ENCODE results near the gene PRPS1.
A peak's percentile ranks its signal among the peaks of the same experiment; 100 is the strongest.
"Not testable (repeated sequence)": the region's sequence is repeated elsewhere in the genome, so short reads cannot be mapped to it uniquely, and the experiment has no call there.

Gene PRPS1

DNA sequence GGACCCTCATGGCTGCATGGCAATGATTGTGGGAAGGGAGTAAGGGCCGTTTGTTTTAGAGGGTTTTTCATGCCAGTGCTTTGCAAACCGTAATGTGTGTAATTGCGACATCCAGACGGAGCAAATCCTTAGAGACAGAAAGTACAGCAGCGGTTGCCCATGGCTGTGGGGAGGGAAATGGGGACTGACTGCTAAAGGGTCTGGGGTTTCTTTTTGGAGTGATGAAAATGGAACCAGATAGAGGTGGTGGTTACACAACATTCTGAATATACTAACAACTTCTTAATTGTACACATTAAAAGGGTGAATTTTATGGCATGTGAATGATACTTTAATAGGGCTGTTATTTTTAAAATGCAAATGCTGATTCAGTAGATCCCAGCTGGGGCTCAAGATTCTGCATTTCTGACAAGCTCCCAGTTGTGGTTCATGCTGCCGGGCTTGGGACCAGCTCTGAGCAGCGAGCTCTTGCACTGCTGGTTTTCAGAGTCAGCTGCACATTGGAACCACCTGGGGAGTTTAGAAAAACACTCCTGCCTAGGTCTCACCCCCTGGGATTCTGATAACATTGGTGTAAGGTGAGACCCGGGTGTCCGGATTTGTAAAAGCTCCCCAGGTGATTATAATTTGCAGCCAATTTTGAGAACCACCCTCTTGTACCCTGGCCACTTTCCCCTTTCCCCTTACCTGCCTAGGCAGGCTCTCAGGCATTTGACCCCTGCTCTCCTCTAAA lies 47.7 kb downstream of the PRPS1 start:
- peak; percentile 75 for DNase-seq

DNA sequence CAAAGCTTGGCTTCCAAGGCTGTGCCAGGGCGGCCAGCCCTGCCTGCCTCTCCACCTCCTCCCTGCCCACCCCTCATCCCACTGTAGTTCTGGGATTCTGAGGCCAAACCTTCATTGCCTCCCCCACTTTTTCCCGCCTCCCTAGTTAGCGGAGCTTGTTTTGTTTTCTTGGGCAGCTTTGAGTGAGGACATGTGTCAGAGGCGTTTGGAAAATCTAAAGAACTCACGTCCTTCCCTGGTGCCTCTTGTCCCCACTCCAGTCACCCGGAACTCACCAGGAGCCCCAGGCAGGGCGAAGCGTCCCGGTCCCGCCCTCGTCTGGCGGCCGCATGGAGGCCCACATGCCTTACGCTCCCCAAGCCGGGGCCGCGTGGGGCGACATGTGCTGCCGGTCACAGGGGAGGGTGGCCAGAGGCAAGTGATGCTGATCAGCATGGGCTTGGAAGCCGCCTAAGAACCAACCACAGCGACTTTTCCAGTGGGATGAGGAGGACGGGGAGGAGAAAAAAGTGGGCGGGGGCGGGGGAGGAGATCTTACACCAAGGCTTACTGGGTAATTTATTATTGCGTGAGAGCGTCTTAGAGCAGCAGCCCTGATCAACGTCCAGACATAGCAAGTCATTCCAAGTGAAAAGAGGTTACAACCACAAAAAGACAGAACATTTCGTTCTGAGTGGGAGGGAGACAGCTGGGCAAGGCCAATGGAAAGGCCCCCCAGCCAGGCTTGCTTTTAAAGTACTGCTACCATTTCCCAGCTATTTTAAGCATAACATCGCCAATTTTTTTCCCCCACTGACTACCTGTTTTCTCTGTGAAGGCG lies 48.5 kb downstream of the PRPS1 start:
- peak; percentile 95 for DNase-seq

DNA sequence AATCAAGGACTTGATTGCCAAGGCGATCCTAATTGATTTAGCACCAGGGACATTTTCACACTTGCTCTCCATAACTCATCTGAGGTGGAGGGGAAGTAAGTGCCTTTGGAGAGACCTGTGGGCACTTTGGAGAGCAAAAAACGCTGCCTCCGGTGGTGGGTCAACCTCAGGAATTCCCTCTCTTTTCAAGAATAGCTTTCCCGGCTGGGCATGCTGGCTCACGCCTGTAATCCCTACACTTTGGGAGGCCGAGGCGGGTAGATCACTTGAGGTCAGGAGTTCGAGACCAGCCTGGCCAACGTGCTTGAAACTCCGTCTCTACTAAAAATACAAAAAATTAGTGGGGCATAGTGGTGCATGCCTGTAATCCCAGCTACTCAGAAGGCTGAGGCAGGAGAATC lies 49.2 kb downstream of the PRPS1 start:
- DNase-seq = peak; percentile 30

DNA sequence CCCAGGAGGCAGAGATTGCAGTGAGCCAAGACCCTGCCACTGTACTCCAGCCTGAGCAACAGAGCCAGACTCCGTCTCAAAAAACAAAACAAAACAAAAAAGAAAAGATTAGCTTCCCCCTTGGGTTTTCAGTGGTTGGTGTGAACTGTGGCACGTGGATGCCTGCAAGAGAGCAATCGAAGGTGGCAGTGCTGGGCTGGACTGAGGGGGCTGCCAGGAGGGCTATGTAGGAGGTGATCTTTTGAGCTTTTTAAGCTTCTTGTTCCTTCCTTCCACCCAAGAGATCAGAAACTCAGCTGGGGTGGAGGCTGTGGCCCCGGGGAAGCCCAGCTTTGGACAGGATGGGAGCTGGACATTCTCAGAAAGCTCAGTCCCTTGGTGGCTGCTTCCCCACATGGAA lies 49.6 kb downstream of the PRPS1 start:
- DNase-seq = no peak

DNA sequence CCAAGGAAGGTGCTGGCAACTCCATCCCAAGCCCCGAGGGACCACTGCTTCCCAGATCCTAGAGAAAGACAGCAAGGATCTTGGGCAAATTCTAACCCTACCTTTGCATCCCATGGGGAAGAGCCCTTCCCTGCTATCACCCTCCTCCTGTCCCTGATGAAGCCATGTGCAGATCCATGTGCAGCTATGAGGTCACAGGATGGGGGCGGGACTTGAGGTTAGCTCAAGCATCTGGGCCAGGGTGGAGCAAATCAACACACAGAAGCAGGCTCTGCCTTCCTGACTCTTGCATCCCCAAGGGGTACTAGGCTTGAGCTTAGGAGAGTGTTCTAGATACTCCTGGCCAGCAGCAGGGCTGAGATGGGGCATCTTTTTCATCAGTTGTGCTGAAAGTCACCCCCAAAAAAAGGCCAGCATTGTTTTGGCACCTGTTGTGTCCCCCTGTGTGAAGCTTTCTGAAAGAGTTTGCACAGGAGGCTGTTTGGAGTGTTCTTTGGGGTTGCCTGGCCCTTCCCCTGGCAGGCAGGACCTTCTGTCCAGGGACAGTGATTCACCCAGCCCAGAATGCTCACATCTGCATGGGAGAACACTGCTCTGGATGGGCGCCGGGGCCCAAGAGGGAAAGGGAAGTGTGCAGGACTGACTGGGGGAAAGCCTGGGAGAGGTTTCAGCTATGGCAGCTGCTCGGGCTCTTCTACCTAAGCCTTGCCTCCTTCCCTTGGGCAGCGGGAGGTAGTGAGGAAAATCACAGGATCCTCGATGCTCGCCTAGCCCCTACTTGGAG lies 50.8 kb downstream of the PRPS1 start:
- peak; percentile 91 for DNase-seq

DNA sequence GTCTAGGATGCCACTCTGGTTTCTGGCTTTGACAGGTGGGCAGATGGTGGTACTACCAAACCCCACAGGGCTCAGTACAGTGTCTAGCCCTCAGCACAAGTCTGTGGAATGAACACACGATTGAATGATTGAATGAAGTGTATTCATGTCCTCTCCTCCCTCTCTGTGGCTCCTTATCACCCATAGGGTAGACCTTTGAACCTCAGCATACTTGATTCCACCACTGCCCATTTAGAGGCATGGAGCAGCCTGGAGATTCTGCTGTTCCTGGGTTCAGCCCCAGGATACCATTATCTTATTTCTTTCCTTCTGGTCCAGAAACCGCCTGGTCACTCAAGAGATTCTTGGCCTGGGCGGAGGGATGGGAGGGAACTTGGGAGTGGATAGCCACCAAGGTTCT lies 53.9 kb downstream of the PRPS1 start:
- DNase-seq = no peak

DNA sequence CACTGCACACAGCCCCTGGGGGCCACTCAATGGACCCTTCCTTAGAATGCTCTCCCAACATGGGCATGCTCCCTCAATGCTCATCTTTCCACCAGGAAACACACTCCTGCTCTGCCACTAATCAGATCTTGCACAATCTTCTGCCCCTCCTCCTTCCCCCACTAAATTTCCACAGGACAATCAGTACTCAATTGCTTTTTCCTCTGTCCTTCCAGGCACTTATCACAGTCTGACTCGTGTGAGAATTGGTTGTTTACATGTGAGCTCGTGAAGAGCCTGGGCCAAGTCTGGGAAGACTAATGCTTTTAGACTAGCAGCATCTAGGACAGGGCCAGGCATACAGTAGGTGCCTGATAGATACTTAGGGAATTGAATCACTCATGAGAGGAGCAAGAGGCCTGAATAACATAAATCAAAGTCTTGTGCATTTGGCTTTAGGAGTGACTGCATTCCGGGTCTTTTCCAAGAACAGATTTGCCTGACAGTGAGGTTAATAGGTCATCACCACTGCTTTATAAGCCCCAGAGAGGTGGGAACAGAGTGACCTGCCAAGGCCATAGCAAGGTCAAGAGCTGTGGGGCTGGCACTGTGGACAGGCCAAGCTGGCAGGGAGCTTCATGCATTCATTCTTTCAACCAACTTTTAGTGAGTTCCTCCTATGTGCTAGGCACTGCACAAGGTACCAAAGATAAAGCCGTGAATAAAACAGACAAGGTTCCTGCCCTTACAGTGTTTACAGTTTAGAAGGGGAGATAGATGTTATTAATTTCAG lies 55.0 kb downstream of the PRPS1 start:
- DNase-seq = no peak

DNA sequence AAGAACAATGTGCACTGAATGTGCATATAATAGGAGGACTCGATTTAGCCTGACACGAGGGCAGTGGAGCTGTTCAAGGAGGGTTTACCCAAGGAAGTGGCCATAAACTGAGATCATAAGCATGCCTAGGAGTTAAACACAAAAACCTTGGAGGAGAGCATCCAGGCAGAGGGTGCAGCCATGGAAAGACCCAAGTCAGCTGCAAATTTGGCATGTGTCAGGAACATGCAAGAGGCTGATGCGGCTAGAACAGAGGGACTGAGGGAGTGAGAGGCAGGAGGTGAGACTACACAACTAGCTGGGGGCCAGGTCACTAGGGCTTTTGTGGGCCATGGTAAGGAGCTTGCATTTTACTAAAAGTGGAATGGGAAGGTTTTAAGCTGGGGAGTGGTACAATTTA lies 55.6 kb downstream of the PRPS1 start:
- DNase-seq = no peak

DNA sequence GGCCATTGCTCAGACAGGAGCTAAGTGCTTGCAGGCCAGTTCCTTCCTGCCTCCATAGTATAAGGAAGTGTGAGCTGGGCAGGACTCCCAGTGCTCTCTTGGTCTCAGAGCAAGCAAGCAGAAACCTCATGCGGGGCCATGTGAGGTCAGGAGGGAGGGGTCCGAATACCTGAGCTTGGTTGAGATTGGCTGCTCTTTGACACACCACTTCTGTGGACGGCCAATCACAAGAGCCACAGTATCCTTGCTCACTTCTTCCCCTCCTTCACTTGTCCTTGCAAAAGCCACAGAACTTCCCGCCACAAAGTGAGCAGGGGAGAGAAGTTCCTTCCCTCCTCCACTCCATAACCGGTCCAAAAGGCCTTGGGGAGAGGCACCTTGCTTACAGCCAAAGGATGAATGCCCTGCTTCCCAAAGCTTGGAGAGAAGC lies 56.7 kb downstream of the PRPS1 start:
- DNase-seq = peak; percentile 93

DNA sequence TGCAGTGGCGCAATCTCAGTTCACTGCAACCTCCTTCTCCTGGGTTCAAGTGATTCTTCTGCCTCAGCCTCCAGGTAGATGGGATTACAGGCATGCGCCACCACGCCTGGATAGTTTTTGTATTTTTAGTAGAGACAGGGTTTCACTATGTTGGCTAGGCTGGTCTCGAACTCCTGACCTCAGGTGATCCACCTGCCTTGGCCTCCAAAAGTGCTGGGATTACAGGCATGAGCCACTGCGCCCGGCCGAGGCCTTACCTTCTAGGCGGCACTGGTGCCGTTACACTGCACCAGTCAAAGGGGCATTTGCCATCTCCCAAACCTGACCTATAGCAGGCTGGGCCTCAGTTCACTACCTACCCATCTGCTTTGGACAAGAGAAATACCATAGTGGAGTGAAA lies 57.3 kb downstream of the PRPS1 start:
- not testable (repeated sequence) for DNase-seq

DNA sequence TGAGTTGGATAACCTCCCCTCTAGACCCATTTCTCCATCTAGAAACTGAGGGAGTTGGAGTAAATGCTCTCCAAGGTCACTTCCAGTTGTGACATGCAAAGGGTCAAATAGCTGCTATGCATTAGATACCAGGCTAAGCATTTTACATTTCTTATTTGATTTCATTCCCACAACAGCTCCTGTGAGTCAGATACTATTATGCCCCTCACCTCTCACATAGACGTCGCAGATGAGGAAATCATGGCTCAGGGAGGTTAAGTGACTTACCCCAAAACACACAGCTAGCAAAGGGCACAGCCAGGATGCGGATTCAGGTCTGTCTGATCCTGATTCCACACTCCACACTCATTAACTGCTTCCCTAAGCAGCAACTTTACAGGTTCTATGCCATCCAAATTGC lies 57.7 kb downstream of the PRPS1 start:
- no peak for DNase-seq

DNA sequence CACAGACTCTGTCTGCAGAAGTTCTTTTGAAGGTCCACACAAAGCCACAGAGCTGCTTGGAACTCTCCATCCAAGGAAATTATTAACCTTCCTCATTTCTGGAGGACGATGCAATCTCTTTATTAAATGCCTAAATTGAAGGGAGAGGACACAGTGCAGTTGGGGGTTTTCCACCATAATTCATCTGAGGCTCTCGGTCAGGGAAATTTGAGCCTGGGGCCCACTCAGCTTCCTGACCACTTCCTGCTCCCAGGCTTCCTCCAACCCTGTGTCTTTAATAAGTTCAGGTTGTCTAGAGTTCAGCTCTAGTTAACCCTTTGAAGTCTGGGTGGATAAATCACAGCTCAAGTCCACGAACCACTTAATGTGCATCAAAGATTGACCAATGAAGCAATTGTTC lies 58.5 kb downstream of the PRPS1 start:
- DNase-seq = no peak

DNA sequence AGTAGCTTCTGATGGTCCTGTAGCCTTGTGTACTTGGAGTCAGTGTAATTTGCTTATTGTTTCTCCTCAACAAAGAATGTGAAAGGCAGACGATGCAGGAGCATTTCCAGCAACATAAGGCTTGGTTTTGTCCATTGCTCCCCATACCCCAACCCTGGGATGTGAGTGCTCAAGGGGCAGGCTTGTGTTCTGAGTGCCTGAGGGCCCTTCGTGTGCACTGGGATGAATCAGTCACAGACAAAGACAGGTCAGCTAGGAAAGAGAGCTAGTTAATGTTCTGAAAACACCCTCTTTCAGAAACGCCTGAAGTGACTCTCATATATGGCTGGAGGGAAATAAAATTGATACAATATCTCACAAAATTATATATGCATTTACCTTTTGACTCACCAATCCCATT lies 59.1 kb downstream of the PRPS1 start:
- DNase-seq = no peak

DNA sequence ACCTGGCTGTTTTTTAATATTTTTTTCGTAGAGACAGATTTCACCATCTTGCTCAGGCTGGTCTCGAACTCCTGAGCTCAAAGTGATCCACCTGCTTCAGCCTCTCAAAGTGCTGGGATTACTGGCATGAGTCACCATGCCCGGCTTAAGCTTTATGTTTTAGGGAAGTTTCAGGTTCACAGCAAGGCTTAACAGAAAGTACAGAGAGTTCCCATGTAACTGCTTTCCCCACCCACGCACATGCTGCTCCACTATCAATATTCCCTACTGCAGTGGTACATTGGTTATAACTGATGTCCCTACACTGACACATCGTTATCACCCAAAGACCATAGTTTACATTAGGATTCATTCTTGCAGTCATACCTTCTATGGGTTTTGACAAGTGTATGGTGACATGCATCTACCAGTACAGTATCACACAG lies 62.7 kb downstream of the PRPS1 start:
- DNase-seq = peak; percentile 21

DNA sequence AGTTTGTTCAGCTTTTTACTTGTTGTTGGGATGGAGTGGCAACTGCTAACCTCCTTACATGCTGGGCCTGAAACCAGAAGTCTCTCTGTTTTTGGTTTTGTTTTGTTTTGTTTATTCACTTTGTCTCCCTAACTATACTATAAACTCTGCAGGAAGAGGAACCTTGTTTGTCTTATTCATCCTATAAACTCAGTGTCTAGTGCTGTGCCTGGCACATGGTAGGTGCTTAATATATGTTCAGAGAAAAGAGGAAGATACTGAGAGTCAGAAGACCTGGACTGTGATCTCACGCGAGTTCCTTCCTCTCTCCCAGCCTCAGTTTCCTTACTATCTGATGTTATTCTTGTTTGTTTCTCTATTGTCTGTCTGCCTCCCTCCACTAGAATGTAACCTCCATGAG lies 71.3 kb downstream of the PRPS1 start:
- no peak for DNase-seq

DNA sequence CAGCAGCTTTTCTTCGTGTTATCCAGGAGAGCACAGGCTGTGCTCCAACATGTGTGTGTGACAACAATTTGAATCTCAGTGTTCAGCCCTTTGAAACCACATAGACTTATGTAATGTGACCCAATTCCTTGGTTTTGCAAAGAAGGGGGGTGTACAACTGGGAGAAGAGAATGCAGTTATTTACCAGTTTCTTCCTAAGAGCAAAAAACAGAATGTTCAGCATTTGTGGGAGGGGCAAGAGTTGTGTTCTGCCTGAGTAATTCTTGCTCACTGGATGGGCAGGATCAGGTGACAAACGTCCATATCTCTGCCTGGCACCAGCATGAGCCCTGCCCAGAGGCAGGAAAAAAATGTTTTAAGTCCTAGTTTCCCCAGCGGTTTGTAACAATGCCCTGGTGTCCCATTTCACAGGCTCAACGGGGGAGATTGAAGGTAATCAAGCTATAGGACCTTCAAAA lies 72.0 kb downstream of the PRPS1 start:
- peak; percentile 79 for DNase-seq
